Psoas muscle (tissue), 8 donors: Measurements from ENCODE around the gene DCAF10. TPM values are rescaled to one million over a fixed set of nuclear protein-coding genes. Genes with fewer than 3 reads are reported as not detected.
A peak's percentile ranks its signal among the peaks of the same experiment; 100 is the strongest.
"Not testable (repeated sequence)": the region's sequence is repeated elsewhere in the genome, so short reads cannot be mapped to it uniquely, and the experiment has no call there.

Source experiments
- ATAC-seq, 4 donors: fragments of 200-7000 bp; cut with Tn5 transposase; one replicate each; pipeline ENCODE4 v1.9.1; 2020; ENCODE audit warnings: moderate library complexity in 3 of 4, mild to moderate bottlenecking in 2 of 4
- DNase-seq, 2 donors: peaks; one replicate each; pipeline ENCODE4 v3.0.0-alpha.2; 2020
- H3K27ac ChIP-seq: fragments of 200-600 bp; one replicate; pipeline ENCODE4 v1.8.0; 2022
- H3K27me3 ChIP-seq, 3 donors: fragments of 200-600 bp in 1 of 3; one replicate each; pipeline versions ENCODE4 v1.6.1 to v1.8.0; 2013 to 2022; ENCODE audit warnings: low read length in 2 of 3, mild to moderate bottlenecking in 2 of 3, moderate library complexity in 1 of 3; ENCODE audit not compliant: insufficient read depth in 3 of 3
- H3K36me3 ChIP-seq, 2 donors: fragments of 200-600 bp in 1 of 2; one replicate each; pipeline versions ENCODE4 v1.6.1 to v1.8.0; 2013 to 2022; ENCODE audit warnings: low read depth in 1 of 2, mild to moderate bottlenecking in 1 of 2, moderate library complexity in 1 of 2; ENCODE audit not compliant: insufficient read depth in 1 of 2
- H3K4me1 ChIP-seq: fragments of 200-600 bp; one replicate; pipeline ENCODE4 v1.8.0; 2022
- H3K4me3 ChIP-seq: fragments of 200-600 bp; one replicate; pipeline ENCODE4 v1.8.0; 2022; ENCODE audit warnings: mild to moderate bottlenecking
- H3K9me3 ChIP-seq: fragments of 200-600 bp; one replicate; pipeline ENCODE4 v1.8.0; 2022
- CTCF ChIP-seq: fragments of 200-600 bp; IDR thresholded peaks from one replicate; pipeline ENCODE4 v1.8.0; 2022; ENCODE audit warnings: antibody characterized with exemption
- WGBS, 3 donors: extraction: QIAGEN DNeasy Blood & Tissue Kit; methylation state at CpG; one replicate each; pipeline versions ENCODE4 v1.1.6 to v1.1.7; 2013; 5-methylcytosine and 5-hydroxymethylcytosine counted together
- intact Hi-C, 2 donors: fragments of 100-400 bp; cut with DNase I; formaldehyde crosslinking; loops; one replicate each; pipeline versions ENCODE4 v1.11.0 to v1.14.2; 2022
- long read RNA-seq, 2 donors: library from polyadenylated mRNA; unstranded; transcript quantifications; one replicate each; pipeline ENCODE4 v2.0.0, GENCODE V29; 2021
- polyA plus RNA-seq, 3 donors: library from polyadenylated mRNA; stranded (reverse); fragments of 200-250 nt; gene quantifications; one replicate each; pipeline ENCODE4 v1.2.3, GENCODE V29; 2013
- total RNA-seq, 4 donors: library from RNA; stranded (reverse); fragmentation: NEBNext Ultra II Directional in 2 of 4; extraction: Animal tissue kit (Norgen Biotek cat#: 25700) in 2 of 4; gene quantifications; one replicate each; pipeline versions ENCODE4 v1.2.1 to v1.2.4, GENCODE V29; 2021 to 2023
- donor health status: healthy with polysubstance abuse.
- donor health status: DM: no; HTN: no; CAD: no; lungs with moderate emphysema.
- donor health status: Bipolar disorder and iron deficiency.
- donor health status: healthy.
- donor health status: DM: yes; HTN: yes; CAD: no.
- donor health status: DM: no; HTN: no; CAD: no.
- donor health status: DM: no; HTN: no; CAD: no.
- donor health status: DM: yes; HTN: yes; CAD: no.

Gene DCAF10
- 10 to 100 TPM; 20.2 to 27.2 (median 22.4) TPM for total RNA-seq
- 10 to 100 TPM in 2 of 3 donors, 1 to 10 TPM in 1; 9.7 to 17.9 (median 16.5) TPM for polyA plus RNA-seq
- long read RNA-seq, donor 1, transcript DCAF10-202 (7 exons, 3,862 nt): major isoform, 20 of 52 reads
- long read RNA-seq, donor 1, partial matches to known transcripts: 1 of 52 reads
- long read RNA-seq, donor 1, other reads (novel, unspliced or antisense): 31 of 52 reads
- long read RNA-seq, donor 2, transcript DCAF10-202 (7 exons, 3,862 nt): major isoform, 19 of 84 reads
- long read RNA-seq, donor 2, partial matches to known transcripts: 2 of 84 reads
- long read RNA-seq, donor 2, other reads (novel, unspliced or antisense): 63 of 84 reads

GRCh38 chr9:37800631-37801286, at the start of gene DCAF10:
TSS of gene DCAF10 (plus strand) at chr9:37800797. CDS start at chr9:37800867, 70 bp downstream.
- no peak for TF ChIP-seq CTCF
- peak; percentile 90 to 93 for DNase-seq
- intact Hi-C loops: loop anchor here in 1 of 2 donors (1.0 to 5.0 kb wide), 3 partner anchors 15 to 208 kb away; partner anchors contain the start of genes EXOSC3, TOMM5 and TRMT10B
- Histone ChIP-seq H3K27me3 (no peaks in the 10 kb centered on the region), H3K9me3 (no peaks in the 10 kb centered on the region), H3K4me3 (peak within 1 kb of the TSS; percentile 82), H3K4me1 (peaks cover 21% of the 10 kb centered on the region), H3K27ac (peak within 1 kb of the TSS; percentile 82), H3K36me3 (no peaks in the 10 kb centered on the region)
- WGBS, 3 donors: 0% methylated on average over 40 to 72 of the region's 72 CpGs
- ATAC-seq: peak; percentile 96 to 98 (median 97)

- no peaks in the 10 kb centered on the region for H3K4me1 ChIP-seq
- ATAC-seq (no peak), DNase-seq (no peak)
- WGBS, 3 donors: 79 to 88% (median 82%) methylated on average over 6 of the region's 6 CpGs
- H3K36me3 ChIP-seq: no peaks in the 10 kb centered on the region
- no peak overlapping the region for H3K27ac ChIP-seq
- TF ChIP-seq CTCF: no peak
- no peaks in the 10 kb centered on the region for H3K9me3 ChIP-seq
- H3K27me3 ChIP-seq: no peaks in the 10 kb centered on the region
- no peak overlapping the region for H3K4me3 ChIP-seq
- intact Hi-C loops: loop anchor here in 1 of 2 donors (5.0 kb wide), 1 partner anchor 51 kb away; the partner anchor contains the start of gene DCAF10
Measured at GRCh38 chr9:37751186-37751585, 49.4 kb upstream of the DCAF10 start.

- H3K27ac ChIP-seq, H3K27me3 ChIP-seq, H3K36me3 ChIP-seq, DNase-seq, H3K9me3 ChIP-seq, H3K4me3 ChIP-seq, ATAC-seq, H3K4me1 ChIP-seq: not testable (repeated sequence)
- WGBS, 3 donors: 87 to 96% (median 95%) methylated on average over 13 to 30 of the region's 30 CpGs
- intact Hi-C loops: loop anchor here in 1 of 2 donors (5.0 kb wide), 1 partner anchor 51 kb away; the partner anchor contains the start of gene DCAF10
Measured at GRCh38 chr9:37751704-37752103, 48.9 kb upstream of the DCAF10 start.

- ATAC-seq: not testable (repeated sequence)
- intact Hi-C loops: loop anchor here in 1 of 2 donors (5.0 kb wide), 1 partner anchor 50 kb away; the partner anchor contains the start of gene DCAF10
Measured at GRCh38 chr9:37752112-37752511, 48.5 kb upstream of the DCAF10 start.

GRCh38 chr9:37752642-37753488, 47.7 kb upstream of the DCAF10 start:
- H3K4me1 ChIP-seq: no peaks in the 10 kb centered on the region
- DNase-seq (no peak), ATAC-seq (no peak)
- H3K36me3 ChIP-seq: peaks cover 0 to 8% of the 10 kb centered on the region in 2 donors
- no peaks in the 10 kb centered on the region for H3K27me3 ChIP-seq
- intact Hi-C loops: loop anchor here in 1 of 2 donors (5.0 kb wide), 1 partner anchor 49 kb away; the partner anchor contains the start of gene DCAF10
- H3K9me3 ChIP-seq: no peaks in the 10 kb centered on the region
- H3K27ac ChIP-seq: peak overlapping the region; percentile 86
- WGBS, 3 donors: 90 to 93% (median 90%) methylated on average over 29 of the region's 29 CpGs
- H3K4me3 ChIP-seq: peak overlapping the region; percentile 86
- no peak for TF ChIP-seq CTCF

More at GRCh38 chr9:37752112-37752511, 48.5 kb upstream of the DCAF10 start:
- not testable (repeated sequence) for H3K4me3 ChIP-seq, DNase-seq, H3K27me3 ChIP-seq, H3K9me3 ChIP-seq, H3K4me1 ChIP-seq, H3K27ac ChIP-seq, H3K36me3 ChIP-seq
- 91 to 97% (median 95%) methylated on average over 8 to 13 of the region's 13 CpGs for WGBS, 3 donors
